ENCODE data around the gene PRDM15. TPM values are rescaled to one million over a fixed set of nuclear protein-coding genes. Genes with fewer than 3 reads are reported as not detected.

The PRDM15 gene
- total RNA-seq, 2 donors from 2014 or later = 12.1 to 14.6 TPM

- no peak overlapping the region for H3K27ac Mint-ChIP-seq
- DNase-seq (peak; percentile 55 to 63), ATAC-seq (replicated peaks in 1 of 2) (peak; percentile 77 to 78)
- no peak overlapping the region for H3K4me3 Mint-ChIP-seq
- peaks cover 9% of the 10 kb centered on the region for H3K4me1 Mint-ChIP-seq (ENCODE audit: low read depth)
- H3K27me3 Mint-ChIP-seq (ENCODE audit: low read depth) = no peaks in the 10 kb centered on the region
- no peaks in the 10 kb centered on the region for H3K9me3 Mint-ChIP-seq
- H3K36me3 Mint-ChIP-seq (ENCODE audit: insufficient read depth in 2 of 2) = peaks cover 0 to 2% of the 10 kb centered on the region in 2 donors
Measured at GRCh38 chr21:41816583-41817165, 62.5 kb downstream of the PRDM15 start.

DNA sequence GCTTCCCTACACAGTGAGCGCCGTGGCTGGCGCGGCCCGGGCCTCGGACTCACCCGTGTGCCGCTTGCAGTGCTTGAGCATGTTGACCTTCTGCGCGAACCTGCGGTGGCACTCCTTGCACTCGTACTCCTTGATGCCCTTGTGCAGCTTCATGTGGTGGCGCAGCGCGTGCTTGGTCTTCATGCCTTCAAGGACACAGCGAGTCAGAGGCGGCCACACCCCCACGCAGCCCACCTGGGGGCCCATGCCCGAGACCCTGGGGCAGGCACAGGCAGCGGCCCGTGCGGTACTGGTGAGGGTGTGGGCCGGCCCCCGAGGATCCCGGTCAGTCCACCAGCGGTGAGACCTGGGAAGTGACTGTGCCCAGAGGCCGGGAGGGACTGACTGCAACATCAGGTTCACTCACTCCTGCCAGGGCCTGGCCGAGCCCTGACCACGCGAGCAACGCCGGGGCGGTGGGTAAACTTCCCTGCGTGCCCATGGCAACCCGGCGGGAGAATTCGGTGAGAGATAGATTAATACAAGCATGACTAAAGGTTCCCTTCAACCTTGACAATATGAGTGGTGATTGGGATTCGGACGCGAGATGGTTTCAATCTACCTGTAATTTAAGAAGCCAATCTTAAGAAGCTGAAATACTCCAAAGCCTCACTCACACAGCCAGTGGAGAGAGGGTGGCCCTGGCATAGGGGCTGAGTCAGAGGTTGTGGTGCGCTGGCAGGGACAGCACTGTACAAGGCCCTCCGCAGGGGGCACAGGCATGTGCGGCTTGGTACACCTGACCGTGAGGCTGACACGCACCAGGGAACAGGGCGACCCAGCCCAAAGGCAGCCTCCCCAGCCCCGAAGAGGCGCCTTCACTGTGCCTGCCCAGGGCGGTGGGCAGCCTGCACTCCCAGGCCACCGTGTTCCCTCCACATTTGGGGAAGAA, 63.2 kb downstream of the PRDM15 start:
- Mint-ChIP-seq H3K9me3 (no peaks in the 10 kb centered on the region), H3K36me3 (ENCODE audit: insufficient read depth in 2 of 2) (peaks cover 2% of the 10 kb centered on the region in 2 donors), H3K27me3 (ENCODE audit: low read depth) (no peaks in the 10 kb centered on the region), H3K27ac (no peak overlapping the region), H3K4me3 (no peak overlapping the region), H3K4me1 (ENCODE audit: low read depth) (peaks cover 9% of the 10 kb centered on the region)
- DNase-seq = no peak
- peak; percentile 15 to 27 for ATAC-seq (replicated peaks in 1 of 2)

DNA sequence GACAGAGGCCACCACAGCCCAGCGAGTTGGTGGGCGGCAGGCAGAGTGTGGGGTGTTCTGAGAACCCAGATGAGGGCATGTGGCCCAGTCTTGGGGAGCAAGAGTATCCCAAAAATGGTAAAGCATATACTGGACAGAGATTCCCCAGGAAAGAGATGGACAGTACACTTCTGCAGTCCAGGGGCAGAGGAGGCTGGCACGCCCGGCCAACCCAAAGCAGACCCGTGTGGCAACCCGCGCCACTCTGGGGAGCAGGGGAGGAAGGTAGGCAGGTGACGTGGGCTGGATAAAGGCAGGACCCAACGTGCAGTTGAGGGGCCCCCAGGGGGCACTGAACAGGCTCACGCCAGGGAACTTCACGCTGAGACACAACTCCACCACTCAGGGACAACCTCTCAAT, 65.9 kb downstream of the PRDM15 start:
- DNase-seq (no peak), ATAC-seq (replicated peaks in 1 of 2) (no peak)
- H3K36me3 Mint-ChIP-seq (ENCODE audit: insufficient read depth in 2 of 2) = peaks cover 3 to 8% of the 10 kb centered on the region in 2 donors
- H3K27me3 Mint-ChIP-seq (ENCODE audit: low read depth) = no peaks in the 10 kb centered on the region
- H3K9me3 Mint-ChIP-seq = no peaks in the 10 kb centered on the region
- H3K4me1 Mint-ChIP-seq (ENCODE audit: low read depth) = peaks cover 9% of the 10 kb centered on the region
- H3K4me3 Mint-ChIP-seq = no peak overlapping the region
- H3K27ac Mint-ChIP-seq = no peak overlapping the region

GRCh38 chr21:41812679-41813078, 66.5 kb downstream of the PRDM15 start:
- peaks cover 3 to 8% of the 10 kb centered on the region in 2 donors for H3K36me3 Mint-ChIP-seq (ENCODE audit: insufficient read depth in 2 of 2)
- no peaks in the 10 kb centered on the region for H3K27me3 Mint-ChIP-seq (ENCODE audit: low read depth)
- DNase-seq (no peak), ATAC-seq (replicated peaks in 1 of 2) (no peak)
- H3K9me3 Mint-ChIP-seq = no peaks in the 10 kb centered on the region
- no peak overlapping the region for H3K27ac Mint-ChIP-seq
- H3K4me1 Mint-ChIP-seq (ENCODE audit: low read depth) = peaks cover 9% of the 10 kb centered on the region
- no peak overlapping the region for H3K4me3 Mint-ChIP-seq

- peaks cover 8 to 12% of the 10 kb centered on the region in 2 donors for H3K36me3 Mint-ChIP-seq (ENCODE audit: insufficient read depth in 2 of 2)
- H3K4me3 Mint-ChIP-seq = no peak overlapping the region
- ATAC-seq (replicated peaks in 1 of 2) = no peak
- H3K27ac Mint-ChIP-seq = no peak overlapping the region
- H3K9me3 Mint-ChIP-seq = peaks cover 0 to 6% of the 10 kb centered on the region in 2 donors
- H3K4me1 Mint-ChIP-seq (ENCODE audit: low read depth) = no peaks in the 10 kb centered on the region
- DNase-seq = no peak
- H3K27me3 Mint-ChIP-seq (ENCODE audit: low read depth) = no peaks in the 10 kb centered on the region
Measured at GRCh38 chr21:41810597-41810932, 68.6 kb downstream of the PRDM15 start.

DNA sequence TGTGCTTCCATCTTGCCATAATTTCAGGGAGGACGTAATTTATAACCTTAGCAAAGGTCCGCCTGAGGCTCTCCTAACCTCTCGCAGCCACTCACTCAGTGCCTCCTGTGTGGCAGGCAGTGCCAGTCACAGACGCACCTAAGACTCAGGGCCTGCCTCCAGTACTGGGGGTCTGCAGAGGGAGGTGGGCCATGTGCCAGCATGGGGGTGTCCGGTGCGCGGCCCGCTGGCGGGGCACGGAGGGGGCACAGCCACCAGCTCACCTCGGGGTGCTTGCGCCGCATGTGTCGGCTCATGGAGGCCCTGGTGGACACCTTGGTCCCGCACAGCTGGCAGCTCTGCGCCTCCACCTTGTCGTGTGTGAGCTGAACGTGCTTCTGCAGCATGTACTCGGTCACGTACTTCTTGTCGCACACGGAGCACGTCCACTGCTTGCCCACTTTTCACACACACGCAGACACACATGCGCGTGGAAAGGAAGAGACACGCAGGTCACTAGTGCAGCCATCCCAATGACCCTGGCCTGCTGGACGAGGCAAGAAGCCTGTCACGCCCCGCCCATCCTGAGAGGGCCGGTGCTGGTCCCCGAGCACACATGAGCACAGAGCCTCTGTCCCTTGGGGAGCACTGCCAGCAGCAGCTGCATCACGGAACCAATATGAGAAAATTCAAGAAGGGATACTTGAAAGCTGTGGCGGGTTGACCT, 69.1 kb downstream of the PRDM15 start:
- H3K36me3 Mint-ChIP-seq (ENCODE audit: insufficient read depth in 2 of 2) = peaks cover 9 to 12% of the 10 kb centered on the region in 2 donors
- no peak overlapping the region for H3K4me3 Mint-ChIP-seq
- no peak for DNase-seq
- no peak overlapping the region for H3K27ac Mint-ChIP-seq
- H3K27me3 Mint-ChIP-seq (ENCODE audit: low read depth) = no peaks in the 10 kb centered on the region
- peaks cover 0 to 6% of the 10 kb centered on the region in 2 donors for H3K9me3 Mint-ChIP-seq
- ATAC-seq (replicated peaks in 1 of 2) = no peak
- no peaks in the 10 kb centered on the region for H3K4me1 Mint-ChIP-seq (ENCODE audit: low read depth)

- Mint-ChIP-seq H3K27ac (no peak overlapping the region), H3K27me3 (ENCODE audit: low read depth) (no peaks in the 10 kb centered on the region), H3K4me1 (ENCODE audit: low read depth) (no peaks in the 10 kb centered on the region), H3K4me3 (no peak overlapping the region), H3K36me3 (ENCODE audit: insufficient read depth in 2 of 2) (peaks cover 9 to 12% of the 10 kb centered on the region in 2 donors), H3K9me3 (peaks cover 0 to 6% of the 10 kb centered on the region in 2 donors)
- ATAC-seq (replicated peaks in 1 of 2) = no peak
- no peak for DNase-seq
Measured at GRCh38 chr21:41808846-41809245, 70.3 kb downstream of the PRDM15 start.

DNA sequence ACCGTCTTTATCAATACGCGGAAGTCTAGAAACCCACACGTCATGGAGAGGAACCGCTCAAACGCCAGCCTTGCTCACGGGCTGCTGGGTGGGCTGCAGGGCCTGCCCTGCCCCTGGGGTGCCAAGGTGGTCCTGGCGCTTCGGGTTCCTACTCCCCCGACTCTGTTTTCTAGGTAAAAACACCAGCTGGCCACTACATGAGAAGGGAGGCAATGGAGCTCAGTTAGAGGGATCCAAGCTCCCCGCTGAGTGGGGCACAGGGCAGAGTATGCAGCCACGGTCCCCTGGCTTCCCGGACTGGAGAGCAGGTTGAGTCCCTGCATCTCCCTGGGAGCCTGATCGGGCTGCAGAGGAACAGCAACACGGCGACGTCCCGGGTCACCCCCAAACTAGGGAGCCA, 71.0 kb downstream of the PRDM15 start:
- no peaks in the 10 kb centered on the region for H3K4me1 Mint-ChIP-seq (ENCODE audit: low read depth)
- DNase-seq (no peak), ATAC-seq (replicated peaks in 1 of 2) (no peak)
- H3K36me3 Mint-ChIP-seq (ENCODE audit: insufficient read depth in 2 of 2) = peaks cover 9 to 12% of the 10 kb centered on the region in 2 donors
- no peak overlapping the region for H3K27ac Mint-ChIP-seq
- H3K27me3 Mint-ChIP-seq (ENCODE audit: low read depth) = no peaks in the 10 kb centered on the region
- H3K4me3 Mint-ChIP-seq = no peak overlapping the region
- H3K9me3 Mint-ChIP-seq = peaks cover 0 to 6% of the 10 kb centered on the region in 2 donors

DNA sequence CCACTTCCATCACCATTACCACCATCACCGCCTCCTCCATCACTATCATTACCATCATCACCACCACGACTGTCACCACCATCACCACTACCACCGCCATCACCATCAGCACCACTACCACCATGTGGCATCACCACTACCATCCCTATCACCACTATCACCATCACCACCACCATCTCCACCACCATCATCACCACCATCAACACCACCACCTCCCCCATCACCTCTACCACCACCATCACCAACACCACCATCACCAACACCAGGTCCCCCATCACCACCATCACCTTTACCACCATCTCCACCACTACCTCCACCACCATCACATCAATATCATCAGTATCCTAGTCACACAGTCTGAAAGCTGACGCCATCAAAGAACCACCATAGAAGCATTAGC, 72.4 kb downstream of the PRDM15 start:
- Mint-ChIP-seq H3K36me3 (ENCODE audit: insufficient read depth in 2 of 2) (peaks cover 9 to 12% of the 10 kb centered on the region in 2 donors), H3K9me3 (peaks cover 0 to 6% of the 10 kb centered on the region in 2 donors), H3K27ac (no peak overlapping the region), H3K27me3 (ENCODE audit: low read depth) (no peaks in the 10 kb centered on the region), H3K4me1 (ENCODE audit: low read depth) (no peaks in the 10 kb centered on the region), H3K4me3 (no peak overlapping the region)
- no peak for DNase-seq
- ATAC-seq (replicated peaks in 1 of 2) = no peak

GRCh38 chr21:41805643-41806042, 73.5 kb downstream of the PRDM15 start:
- peaks cover 0 to 6% of the 10 kb centered on the region in 2 donors for H3K9me3 Mint-ChIP-seq
- no peak overlapping the region for H3K27ac Mint-ChIP-seq
- no peaks in the 10 kb centered on the region for H3K27me3 Mint-ChIP-seq (ENCODE audit: low read depth)
- ATAC-seq (replicated peaks in 1 of 2) (no peak), DNase-seq (no peak)
- no peak overlapping the region for H3K4me3 Mint-ChIP-seq
- H3K36me3 Mint-ChIP-seq (ENCODE audit: insufficient read depth in 2 of 2) = peaks cover 6 to 12% of the 10 kb centered on the region in 2 donors
- H3K4me1 Mint-ChIP-seq (ENCODE audit: low read depth) = no peaks in the 10 kb centered on the region

GRCh38 chr21:41805038-41805437, 74.1 kb downstream of the PRDM15 start:
- H3K36me3 Mint-ChIP-seq (ENCODE audit: insufficient read depth in 2 of 2) = peaks cover 6 to 9% of the 10 kb centered on the region in 2 donors
- H3K4me3 Mint-ChIP-seq = no peak overlapping the region
- ATAC-seq (replicated peaks in 1 of 2) = no peak
- H3K27me3 Mint-ChIP-seq (ENCODE audit: low read depth) = no peaks in the 10 kb centered on the region
- no peak overlapping the region for H3K27ac Mint-ChIP-seq
- no peaks in the 10 kb centered on the region for H3K4me1 Mint-ChIP-seq (ENCODE audit: low read depth)
- no peak for DNase-seq
- peaks cover 0 to 6% of the 10 kb centered on the region in 2 donors for H3K9me3 Mint-ChIP-seq

DNA sequence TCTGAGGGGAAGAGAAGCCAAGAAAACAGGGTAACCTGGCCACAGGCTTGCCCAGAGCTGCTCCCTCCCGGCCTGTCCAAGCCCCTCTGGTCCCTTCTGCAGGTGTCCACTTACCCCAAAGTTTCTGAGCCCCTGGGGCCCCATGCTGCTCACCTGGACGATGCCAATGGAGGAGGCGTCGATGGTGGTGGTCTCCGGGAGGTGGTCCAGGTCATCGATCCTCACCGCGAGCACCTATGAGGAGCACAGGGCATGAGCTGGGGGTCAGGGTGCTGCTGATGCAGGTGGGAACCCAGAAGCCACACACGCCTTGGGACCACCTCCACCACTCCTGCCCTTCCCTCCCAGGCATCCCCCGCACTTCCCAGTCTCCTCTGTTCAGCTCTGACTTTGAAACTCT, 74.8 kb downstream of the PRDM15 start:
- Mint-ChIP-seq H3K4me3 (no peak overlapping the region), H3K36me3 (ENCODE audit: insufficient read depth in 2 of 2) (peaks cover 6% of the 10 kb centered on the region in 2 donors), H3K27me3 (ENCODE audit: low read depth) (no peaks in the 10 kb centered on the region), H3K27ac (peak overlapping the region; percentile 21), H3K9me3 (peaks cover 0 to 6% of the 10 kb centered on the region in 2 donors), H3K4me1 (ENCODE audit: low read depth) (no peaks in the 10 kb centered on the region)
- DNase-seq (no peak), ATAC-seq (replicated peaks in 1 of 2) (no peak)

DNA sequence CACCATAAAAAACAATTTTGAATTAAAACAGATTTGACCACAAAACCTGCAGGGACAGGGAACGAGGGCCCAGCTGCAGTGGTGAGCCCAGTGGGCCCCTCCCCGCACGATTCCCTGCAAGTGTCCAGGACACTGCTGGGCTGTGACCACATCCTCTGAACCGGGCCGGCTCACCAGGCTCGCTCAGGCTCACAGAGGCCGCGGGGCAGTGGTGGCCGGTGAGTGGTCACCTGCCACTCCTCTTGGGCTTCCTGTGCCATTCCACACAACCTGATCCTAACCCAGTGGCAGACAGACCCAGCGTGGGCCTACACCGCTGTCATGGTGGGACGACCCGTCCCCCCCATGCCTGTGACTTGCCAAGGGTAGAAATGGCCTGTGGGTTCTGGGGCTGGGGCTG, 75.8 kb downstream of the PRDM15 start:
- no peak for ATAC-seq (replicated peaks in 1 of 2)
- Mint-ChIP-seq H3K27ac (no peak overlapping the region), H3K4me3 (no peak overlapping the region), H3K27me3 (ENCODE audit: low read depth) (no peaks in the 10 kb centered on the region), H3K4me1 (ENCODE audit: low read depth) (no peaks in the 10 kb centered on the region), H3K9me3 (peaks cover 0 to 6% of the 10 kb centered on the region in 2 donors), H3K36me3 (ENCODE audit: insufficient read depth in 2 of 2) (peaks cover 6 to 7% of the 10 kb centered on the region in 2 donors)
- no peak for DNase-seq
